Esophagus muscularis mucosa (tissue), 3 donors: ENCODE results near the gene HOXD4.

Source experiments
- CTCF ChIP-seq, 3 experiments: fragments of 200-600 bp in 2 of 3; fragments of 450-650 bp in 1 of 3; sonication (generic) in 2 of 3; IDR thresholded peaks; one replicate each; pipeline ENCODE4 v1.5.1; 2017 to 2019; ENCODE audit warnings: antibody characterized with exemption in 3 of 3, mild to moderate bottlenecking in 2 of 3, moderate library complexity in 1 of 3
- POLR2A ChIP-seq: fragments of 450-650 bp; IDR thresholded peaks from one replicate; pipeline ENCODE4 v1.6.1; 2017; ENCODE audit warnings: antibody characterized with exemption, moderate library complexity, mild to moderate bottlenecking, low read depth

DNA sequence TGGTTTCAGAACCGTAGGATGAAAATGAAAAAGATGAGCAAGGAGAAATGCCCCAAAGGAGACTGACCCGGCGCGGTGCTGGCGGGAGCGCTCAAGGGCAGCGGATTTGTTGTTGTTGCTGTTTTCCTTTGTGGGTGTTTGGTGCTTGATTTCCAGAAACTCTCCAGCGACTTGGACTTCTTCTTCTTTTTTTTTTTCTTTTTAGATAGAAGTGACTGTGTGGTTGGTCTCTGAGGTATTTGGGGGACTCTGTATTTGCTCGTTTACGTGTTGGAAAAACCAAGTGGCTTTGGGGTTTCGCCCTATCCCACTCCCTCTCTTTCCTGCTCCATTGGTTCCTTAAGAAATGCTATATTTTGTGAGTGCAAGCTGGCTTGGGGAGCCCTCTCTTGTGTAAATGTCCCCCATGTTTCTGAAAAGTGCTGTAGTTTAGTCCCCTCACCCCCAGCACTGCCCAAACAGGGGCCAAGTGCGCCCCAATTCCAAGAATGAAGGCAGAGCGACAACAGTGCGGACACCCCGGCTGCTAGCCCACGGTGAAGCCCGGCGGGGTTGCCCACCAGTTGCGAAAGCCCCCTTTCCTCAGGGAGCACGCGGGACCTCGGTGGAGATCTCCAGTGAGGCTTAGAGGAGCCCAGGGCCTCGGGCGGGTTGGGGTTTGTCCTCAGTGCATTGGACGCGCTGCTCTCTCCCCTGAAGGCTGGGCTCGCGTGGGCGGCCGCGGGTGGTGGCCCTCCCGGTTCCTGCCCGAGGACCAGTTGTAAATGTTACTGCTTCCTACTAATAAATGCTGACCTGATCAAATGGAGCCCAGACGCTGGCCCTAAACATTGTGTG is 27.0 kb upstream of the HOXD4 start:
- TF ChIP-seq CTCF (IDR thresholded peaks at IDR 0.05): no peak
- TF ChIP-seq POLR2A: no peak
